Measurements from ENCODE around the gene NFIX. TPM values are rescaled to one million over a fixed set of nuclear protein-coding genes. Genes with fewer than 3 reads are reported as not detected.

Gene NFIX
- total and polyA plus RNA-seq, 9 donors: 30.3 to 256 (median 217) TPM

GRCh38 chr19:13117176-13117771 lies 122.0 kb downstream of the NFIX start:
- Histone ChIP-seq H3K27me3 (no peaks in the 10 kb centered on the region), H3K9me3 (no peaks in the 10 kb centered on the region), H3K4me3 (peak overlapping the region; percentile 96), H3K36me3 (no peaks in the 10 kb centered on the region), H3K4me1 (ENCODE audit: insufficient read depth) (peaks cover 13% of the 10 kb centered on the region), H3K27ac (no peak overlapping the region)
- DNase-seq: no peak
- intact Hi-C loops (cut with DNase I): no loop called here
- WGBS, 3 donors: 7 to 18% (median 12%) methylated on average over 20 of the region's 20 CpGs
- TF ChIP-seq CTCF (IDR thresholded peaks at IDR 0.05): no peak
- no peak for TF ChIP-seq POLR2A (IDR thresholded peaks at IDR 0.05)
- TF ChIP-seq EP300 (IDR thresholded peaks at IDR 0.05): no peak

GRCh38 chr19:13117772-13118423 lies 122.6 kb downstream of the NFIX start, which contains the start of gene NACC1:
TSS of gene NACC1 (plus strand) at chr19:13118264. CDS start at chr19:13135208, 16,944 bp downstream.
- peak within 1 kb of the TSS; percentile 96 for H3K4me3 ChIP-seq
- TF ChIP-seq EP300 (IDR thresholded peaks at IDR 0.05) (no peak), POLR2A (IDR thresholded peaks at IDR 0.05) (no peak), CTCF (IDR thresholded peaks at IDR 0.05) (no peak)
- WGBS, 3 donors: 2 to 11% (median 4%) methylated on average over 18 to 65 of the region's 65 CpGs
- no peaks in the 10 kb centered on the region for H3K27me3 ChIP-seq
- DNase-seq: peak; percentile 84 to 93 (median 87)
- no peaks in the 10 kb centered on the region for H3K36me3 ChIP-seq
- intact Hi-C loops (cut with DNase I): no loop called here
- H3K9me3 ChIP-seq: no peaks in the 10 kb centered on the region
- H3K4me1 ChIP-seq (ENCODE audit: insufficient read depth): peaks cover 13% of the 10 kb centered on the region
- peak within 1 kb of the TSS in 1 of 2 donors; percentile 66 for H3K27ac ChIP-seq

DNA sequence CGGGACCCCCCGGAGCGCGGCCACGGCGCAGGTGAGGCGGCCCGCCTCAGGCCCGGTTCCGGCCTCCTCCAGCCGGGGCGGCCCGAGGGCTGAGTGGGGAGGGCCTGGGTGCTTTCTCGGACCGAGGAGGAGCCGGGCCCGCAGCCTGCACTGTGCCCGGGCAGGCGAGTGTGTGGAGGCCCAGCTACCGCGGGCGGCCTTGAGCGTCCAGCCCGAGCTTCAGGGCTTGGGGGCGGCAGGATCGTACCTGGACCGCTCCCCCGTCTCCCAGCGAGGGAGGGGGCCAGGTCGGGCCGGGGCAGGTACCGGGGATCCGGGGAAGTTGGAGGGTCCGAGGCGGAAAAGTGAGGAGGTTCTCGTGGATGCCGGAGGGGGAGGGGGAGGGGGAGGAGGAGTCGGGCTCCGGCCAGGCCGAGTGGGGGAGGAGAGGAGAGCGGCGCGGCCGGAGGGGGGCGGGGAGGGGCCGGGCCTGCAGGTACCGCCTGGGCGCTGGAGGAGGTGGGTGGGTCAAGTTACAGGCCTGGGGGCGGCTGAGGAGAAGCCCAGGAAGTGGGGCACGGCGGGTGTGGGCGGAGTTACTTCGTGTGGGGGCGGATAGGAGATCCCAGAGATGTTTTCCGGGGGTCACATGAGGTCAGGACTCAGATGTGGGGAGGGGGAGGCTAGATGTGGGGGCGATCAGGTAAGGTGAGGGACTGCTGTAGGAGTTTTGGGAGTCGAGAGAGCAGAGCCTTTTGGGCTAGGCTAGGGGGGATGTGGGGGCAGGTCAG lies 123.3 kb downstream of the NFIX start:
- TF ChIP-seq POLR2A (IDR thresholded peaks at IDR 0.05): no peak
- no peak for TF ChIP-seq EP300 (IDR thresholded peaks at IDR 0.05)
- TF ChIP-seq CTCF (IDR thresholded peaks at IDR 0.05): no peak
- 1% methylated on average over 41 to 57 of the region's 57 CpGs for WGBS, 3 donors
- H3K36me3 ChIP-seq: no peaks in the 10 kb centered on the region
- peak overlapping the region in 1 of 2 donors; percentile 66 for H3K27ac ChIP-seq
- no peaks in the 10 kb centered on the region for H3K27me3 ChIP-seq
- intact Hi-C loops (cut with DNase I): no loop called here
- H3K9me3 ChIP-seq: no peaks in the 10 kb centered on the region
- H3K4me1 ChIP-seq (ENCODE audit: insufficient read depth): peaks cover 13% of the 10 kb centered on the region
- DNase-seq: peak in 4 of 5 donors; percentile 52 to 72 (median 72)
- peak overlapping the region; percentile 96 for H3K4me3 ChIP-seq

DNA sequence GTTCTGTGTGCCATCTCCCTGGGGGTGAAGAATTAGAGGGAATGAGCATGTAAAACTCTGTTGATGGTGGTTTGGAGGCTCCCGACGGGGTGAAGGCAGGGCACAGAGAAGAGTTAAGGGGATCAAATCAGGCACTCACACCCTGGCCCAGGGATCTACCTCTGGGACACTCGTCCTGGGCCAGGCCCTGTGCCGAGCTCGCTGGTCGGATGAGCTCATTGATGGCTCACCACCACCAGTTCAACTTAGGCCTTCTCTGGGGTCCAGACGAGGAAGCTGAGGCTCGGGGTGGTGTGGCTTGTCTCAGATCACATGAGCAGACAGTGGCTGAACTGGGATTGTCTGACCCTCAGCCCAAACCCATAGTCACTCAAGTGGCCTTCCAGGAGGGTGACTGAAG lies 124.4 kb downstream of the NFIX start:
- peaks cover 13% of the 10 kb centered on the region for H3K4me1 ChIP-seq (ENCODE audit: insufficient read depth)
- DNase-seq: no peak
- TF ChIP-seq CTCF (IDR thresholded peaks at IDR 0.05) (no peak), EP300 (IDR thresholded peaks at IDR 0.05) (no peak), POLR2A (IDR thresholded peaks at IDR 0.05) (no peak)
- intact Hi-C loops (cut with DNase I): no loop called here
- H3K4me3 ChIP-seq: no peak overlapping the region
- H3K27me3 ChIP-seq: no peaks in the 10 kb centered on the region
- no peaks in the 10 kb centered on the region for H3K9me3 ChIP-seq
- no peaks in the 10 kb centered on the region for H3K36me3 ChIP-seq
- 74 to 84% (median 76%) methylated on average over 8 of the region's 8 CpGs for WGBS, 3 donors
- no peak overlapping the region for H3K27ac ChIP-seq

Measured in ovary (tissue), 9 donors.